ENCODE data around the gene IMMT.

IMMT gene

GRCh38 chr2:86142436-86143257 lies 52.6 kb downstream of the IMMT start:
- H3K27ac ChIP-seq: no peak overlapping the region
- CTCF ChIA-PET: no interaction called here
- no peak for DNase-seq (ENCODE audit: low spot score)
- POLR2A ChIA-PET (ENCODE audit: low non-redundant PET): no interaction called here
- TF ChIP-seq, protein P1, sequence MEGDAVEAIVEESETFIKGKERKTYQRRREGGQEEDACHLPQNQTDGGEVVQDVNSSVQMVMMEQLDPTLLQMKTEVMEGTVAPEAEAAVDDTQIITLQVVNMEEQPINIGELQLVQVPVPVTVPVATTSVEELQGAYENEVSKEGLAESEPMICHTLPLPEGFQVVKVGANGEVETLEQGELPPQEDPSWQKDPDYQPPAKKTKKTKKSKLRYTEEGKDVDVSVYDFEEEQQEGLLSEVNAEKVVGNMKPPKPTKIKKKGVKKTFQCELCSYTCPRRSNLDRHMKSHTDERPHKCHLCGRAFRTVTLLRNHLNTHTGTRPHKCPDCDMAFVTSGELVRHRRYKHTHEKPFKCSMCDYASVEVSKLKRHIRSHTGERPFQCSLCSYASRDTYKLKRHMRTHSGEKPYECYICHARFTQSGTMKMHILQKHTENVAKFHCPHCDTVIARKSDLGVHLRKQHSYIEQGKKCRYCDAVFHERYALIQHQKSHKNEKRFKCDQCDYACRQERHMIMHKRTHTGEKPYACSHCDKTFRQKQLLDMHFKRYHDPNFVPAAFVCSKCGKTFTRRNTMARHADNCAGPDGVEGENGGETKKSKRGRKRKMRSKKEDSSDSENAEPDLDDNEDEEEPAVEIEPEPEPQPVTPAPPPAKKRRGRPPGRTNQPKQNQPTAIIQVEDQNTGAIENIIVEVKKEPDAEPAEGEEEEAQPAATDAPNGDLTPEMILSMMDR (conservative IDR thresholded peaks at IDR 0.05; ENCODE audit: low read depth): no peak

DNA sequence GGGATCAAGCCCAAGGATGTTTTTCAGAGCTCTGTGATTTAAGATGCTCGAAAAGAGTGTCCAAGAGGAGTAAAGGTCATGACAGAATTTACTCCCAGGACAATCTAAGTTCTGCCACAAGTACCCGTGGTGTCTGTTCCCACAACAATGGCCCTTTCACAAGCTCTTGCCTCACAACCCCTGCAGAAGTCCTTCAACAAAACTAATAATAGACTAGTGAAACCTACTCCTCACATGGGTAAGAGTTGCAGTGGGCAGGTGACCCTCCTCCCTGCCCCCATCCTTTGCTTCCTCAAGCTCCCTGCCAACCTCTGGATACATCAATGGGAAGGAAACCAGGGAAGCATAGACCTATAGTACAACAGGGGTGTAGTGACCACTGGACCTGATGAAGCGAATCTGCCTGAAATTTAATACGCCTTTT lies 54.3 kb downstream of the IMMT start:
- no peak for DNase-seq (ENCODE audit: low spot score)
- ChIA-PET POLR2A (ENCODE audit: low non-redundant PET) (no interaction called here), CTCF (interaction anchor here (0.6 to 0.7 kb wide), 3 partner anchors 13 to 52 kb away, joined by 3 to 5 read pairs (median 4); no protein-coding TSS in a partner anchor)
- TF ChIP-seq, protein P1 (conservative IDR thresholded peaks at IDR 0.05; ENCODE audit: low read depth): no peak
- no peak overlapping the region for H3K27ac ChIP-seq

- TF ChIP-seq, protein P1 (conservative IDR thresholded peaks at IDR 0.05; ENCODE audit: low read depth): no peak
- CTCF ChIA-PET: no interaction called here
- POLR2A ChIA-PET (ENCODE audit: low non-redundant PET): no interaction called here
- no peak for DNase-seq (ENCODE audit: low spot score)
- no peak overlapping the region for H3K27ac ChIP-seq
Measured at GRCh38 chr2:86139981-86140380, 55.3 kb downstream of the IMMT start.

- POLR2A ChIA-PET (ENCODE audit: low non-redundant PET): interaction anchor here (0.7 kb wide), 1 partner anchor 19 kb away, joined by 4 read pairs; no protein-coding TSS in a partner anchor
- DNase-seq (ENCODE audit: low spot score): no peak
- TF ChIP-seq, protein P1 (conservative IDR thresholded peaks at IDR 0.05; ENCODE audit: low read depth): no peak
- no peak overlapping the region for H3K27ac ChIP-seq
- CTCF ChIA-PET: no interaction called here
Measured at GRCh38 chr2:86138736-86139625, 56.3 kb downstream of the IMMT start.

GRCh38 chr2:86136141-86136540 lies 59.1 kb downstream of the IMMT start:
- H3K27ac ChIP-seq: no peak overlapping the region
- no peak for DNase-seq (ENCODE audit: low spot score)
- CTCF ChIA-PET: interaction anchor here (0.7 kb wide), 1 partner anchor 293 kb away, joined by 3 read pairs; no protein-coding TSS in a partner anchor
- POLR2A ChIA-PET (ENCODE audit: low non-redundant PET): interaction anchor here (0.7 kb wide), 1 partner anchor 524 kb away, joined by 3 read pairs; the partner anchor contains the start of gene C2orf68
- TF ChIP-seq, protein P1 (conservative IDR thresholded peaks at IDR 0.05; ENCODE audit: low read depth): no peak

GRCh38 chr2:86135653-86136052 lies 59.6 kb downstream of the IMMT start:
- ChIA-PET POLR2A (ENCODE audit: low non-redundant PET) (no interaction called here), CTCF (interaction anchor here (0.7 to 1.3 kb wide), 3 partner anchors 292 to 329 kb away, joined by 3 to 4 read pairs (median 3); no protein-coding TSS in a partner anchor)
- TF ChIP-seq, protein P1 (conservative IDR thresholded peaks at IDR 0.05; ENCODE audit: low read depth): no peak
- H3K27ac ChIP-seq: no peak overlapping the region
- DNase-seq (ENCODE audit: low spot score): no peak

Data from RWPE1 (cell line).